Glomerular visceral epithelial cell (primary cell): ENCODE results near the gene NIBAN1.
"Not testable (repeated sequence)": the region's sequence is repeated elsewhere in the genome, so short reads cannot be mapped to it uniquely, and the experiment has no call there.

Experiments used
- DNase-seq: peaks from one replicate; pipeline ENCODE4 v3.0.0-alpha.2; 2016; ENCODE audit errors: extremely low spot score

Gene NIBAN1

DNA sequence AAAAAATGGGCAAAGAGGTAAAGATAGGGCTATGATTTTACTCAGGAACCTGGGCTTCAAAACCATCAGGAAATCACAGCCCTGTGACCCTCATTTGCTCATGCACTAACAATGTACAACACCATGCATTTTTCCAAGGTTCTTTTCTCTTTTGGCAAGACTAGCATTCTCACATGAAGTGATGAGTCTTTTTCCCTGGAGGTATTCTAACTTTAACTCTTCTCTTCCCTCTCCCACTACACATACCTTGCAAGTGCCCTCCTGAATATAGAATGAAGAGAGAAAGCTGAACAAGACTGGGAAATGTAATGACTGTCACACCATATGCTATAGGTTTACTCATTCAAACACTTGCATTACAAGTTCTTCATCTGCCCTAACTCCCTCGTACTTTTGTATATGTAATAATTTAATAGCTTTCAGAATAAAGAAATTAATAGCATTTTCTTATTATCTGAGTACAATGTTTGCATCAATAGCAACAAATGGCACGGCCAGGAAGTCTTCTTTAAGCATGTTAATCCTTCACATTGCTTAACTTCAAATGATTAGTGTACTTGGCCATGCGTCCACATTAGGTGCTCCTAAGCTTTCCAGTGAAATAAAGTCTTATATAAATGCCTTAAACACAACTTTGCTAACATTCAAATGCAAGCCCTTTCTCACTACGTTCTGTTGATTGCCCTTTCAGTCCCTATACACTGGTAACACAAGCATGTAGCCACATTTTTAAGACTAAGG, 1.8 kb downstream of the NIBAN1 start:
- DNase-seq: no peak

DNA sequence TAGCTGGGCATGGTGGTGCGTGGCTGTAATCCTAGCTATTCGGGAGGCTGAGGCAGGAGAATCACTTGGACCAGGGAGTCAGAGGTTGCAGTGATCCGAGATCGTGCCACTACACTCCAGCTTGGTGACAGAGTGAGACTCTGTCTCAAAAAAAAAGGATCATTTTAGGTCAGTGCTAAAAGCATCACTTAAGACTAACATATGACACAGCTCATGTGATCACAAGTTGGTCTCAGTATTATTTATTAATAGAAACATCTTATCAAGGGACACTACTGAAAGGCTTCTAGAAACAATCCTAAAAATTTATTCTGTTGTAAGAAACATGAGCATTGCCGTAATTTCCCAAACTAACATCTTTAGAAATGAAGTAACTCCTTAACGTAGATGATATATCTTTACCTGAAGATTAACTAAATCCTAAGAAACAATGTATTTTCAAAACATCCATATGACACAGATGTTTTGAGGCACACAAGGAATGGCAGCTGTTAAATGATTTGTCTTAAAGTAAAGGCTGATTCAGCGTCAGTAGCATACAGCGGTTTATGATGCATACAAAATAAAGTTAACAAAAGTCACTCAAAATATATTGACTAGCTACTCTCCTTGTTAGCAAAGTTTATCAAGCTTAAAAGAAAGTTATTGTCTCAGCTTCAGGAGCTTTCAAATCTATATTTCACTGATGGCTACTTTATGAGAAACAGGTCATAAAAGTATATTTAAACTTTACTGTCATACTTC, 2.6 kb downstream of the NIBAN1 start:
- no peak for DNase-seq

DNA sequence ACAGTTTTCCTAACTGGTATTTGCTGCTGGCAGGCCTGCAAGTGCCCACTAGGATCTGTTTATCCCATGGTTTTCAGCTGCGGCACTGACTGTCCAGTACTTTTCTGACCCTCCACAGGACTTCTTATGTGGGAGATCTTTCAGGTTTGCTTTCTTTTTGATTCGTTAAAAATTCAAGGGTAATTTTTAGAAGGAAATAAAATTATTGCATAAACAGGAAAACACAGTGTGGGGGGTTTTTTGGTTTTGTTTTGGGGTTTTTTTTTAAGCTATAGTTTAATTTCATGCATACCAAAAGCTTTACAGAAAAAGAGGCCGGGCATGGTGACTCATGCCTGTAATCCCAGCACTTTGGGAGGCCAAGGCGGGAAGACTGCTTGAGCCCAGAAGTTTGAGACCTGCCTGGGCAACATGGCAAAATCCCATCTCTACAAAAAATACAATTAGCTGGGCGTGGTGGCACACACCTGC, 3.6 kb downstream of the NIBAN1 start:
- no peak for DNase-seq

DNA sequence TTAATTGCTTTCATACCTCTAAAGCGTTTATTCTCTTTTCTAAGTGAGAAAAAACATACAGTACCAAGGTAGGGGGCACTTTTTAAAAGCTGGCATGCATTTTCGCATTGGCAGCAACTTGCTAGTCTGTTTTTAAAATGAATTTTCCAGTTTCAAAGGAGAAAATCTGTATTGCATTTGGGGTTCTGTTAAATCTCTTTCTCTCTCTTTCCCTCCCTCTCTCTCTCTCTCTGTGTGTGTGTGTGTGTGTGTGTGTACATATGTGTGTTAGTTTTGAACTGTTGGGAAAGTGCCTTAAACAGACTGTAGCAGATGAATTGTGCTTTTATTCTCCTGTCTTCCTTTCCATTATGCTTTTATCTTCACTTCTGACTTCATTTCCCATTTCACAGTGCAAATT, 7.3 kb downstream of the NIBAN1 start:
- DNase-seq: no peak

DNA sequence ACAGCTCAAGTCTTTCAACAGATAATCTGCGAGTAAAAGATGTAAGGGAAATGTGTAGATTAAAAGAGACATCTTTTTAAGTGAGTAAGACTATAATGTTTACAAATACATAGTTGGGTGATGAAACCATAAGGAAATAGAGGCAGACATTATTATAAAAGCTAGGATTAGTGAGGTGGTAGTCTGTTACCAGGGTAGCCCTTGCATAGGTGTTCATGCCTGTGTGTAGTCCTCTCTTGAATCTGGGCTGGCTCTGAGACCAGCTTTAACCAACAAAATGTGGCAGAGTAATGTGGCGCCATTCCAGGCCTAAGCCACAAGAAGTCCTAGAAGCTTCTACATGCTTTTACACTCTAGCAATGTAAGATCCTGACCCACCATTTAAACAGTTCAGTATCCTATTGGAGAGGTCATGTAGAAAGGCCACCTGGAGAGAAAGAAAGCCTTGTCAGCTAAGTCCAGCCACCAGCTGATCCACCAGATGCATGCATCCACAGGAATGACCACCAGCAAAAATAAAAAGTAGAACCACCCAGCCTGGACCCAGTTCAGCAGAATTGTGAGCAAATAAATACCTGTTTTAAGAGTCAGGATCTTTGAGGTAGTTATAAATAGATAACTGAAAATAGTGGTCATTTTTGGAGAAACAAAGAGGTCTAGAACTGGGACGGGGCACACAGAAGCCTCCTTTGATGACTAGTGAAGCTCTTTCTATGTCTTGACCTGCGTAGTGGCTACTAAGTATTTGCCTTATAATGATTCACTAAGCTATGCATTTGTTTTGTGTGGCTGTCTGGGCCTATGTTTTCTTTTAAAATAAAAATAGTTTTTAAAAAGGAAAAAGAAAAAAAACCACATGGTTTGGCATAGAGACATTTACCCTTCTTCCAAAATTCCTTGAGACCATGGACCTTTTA, 8.1 kb downstream of the NIBAN1 start:
- DNase-seq: no peak

DNA sequence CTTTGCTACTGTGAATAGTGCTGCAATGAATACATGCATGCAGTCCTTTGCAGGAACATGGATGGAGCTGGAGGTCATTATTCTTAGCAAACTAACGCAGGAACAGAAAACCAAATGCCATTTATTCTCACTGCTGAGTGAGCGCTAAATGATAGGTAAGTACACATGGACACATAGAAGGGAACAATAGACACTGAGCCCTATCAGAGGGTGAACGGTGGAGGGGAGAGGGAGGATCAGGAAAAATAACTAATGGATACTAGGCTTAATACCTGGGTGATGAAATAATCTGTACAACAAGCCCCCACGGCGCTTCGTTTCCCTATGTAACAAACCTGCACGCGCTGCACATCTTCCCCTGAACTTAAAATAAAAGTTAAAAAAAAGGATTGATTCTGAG, 8.9 kb downstream of the NIBAN1 start:
- no peak for DNase-seq

DNA sequence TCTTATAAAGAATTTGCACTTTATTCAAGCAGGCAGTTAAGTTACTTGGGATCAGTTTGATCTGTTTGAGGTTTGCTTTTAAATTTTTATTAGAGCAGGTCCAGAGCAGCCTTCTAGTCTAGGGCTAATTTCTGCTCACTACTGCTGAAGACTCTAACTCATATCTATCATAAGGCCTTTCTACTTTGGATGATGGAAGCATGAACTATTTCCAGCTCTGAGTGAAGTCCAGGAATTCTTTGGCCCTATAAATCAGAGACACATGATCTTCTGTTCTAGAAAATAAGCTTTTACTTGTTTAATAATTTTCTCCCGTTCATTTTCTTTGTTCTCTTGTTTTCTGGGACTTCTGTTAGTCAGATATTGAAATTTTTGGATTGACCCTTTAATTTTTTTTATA, 14.7 kb downstream of the NIBAN1 start:
- DNase-seq: no peak

DNA sequence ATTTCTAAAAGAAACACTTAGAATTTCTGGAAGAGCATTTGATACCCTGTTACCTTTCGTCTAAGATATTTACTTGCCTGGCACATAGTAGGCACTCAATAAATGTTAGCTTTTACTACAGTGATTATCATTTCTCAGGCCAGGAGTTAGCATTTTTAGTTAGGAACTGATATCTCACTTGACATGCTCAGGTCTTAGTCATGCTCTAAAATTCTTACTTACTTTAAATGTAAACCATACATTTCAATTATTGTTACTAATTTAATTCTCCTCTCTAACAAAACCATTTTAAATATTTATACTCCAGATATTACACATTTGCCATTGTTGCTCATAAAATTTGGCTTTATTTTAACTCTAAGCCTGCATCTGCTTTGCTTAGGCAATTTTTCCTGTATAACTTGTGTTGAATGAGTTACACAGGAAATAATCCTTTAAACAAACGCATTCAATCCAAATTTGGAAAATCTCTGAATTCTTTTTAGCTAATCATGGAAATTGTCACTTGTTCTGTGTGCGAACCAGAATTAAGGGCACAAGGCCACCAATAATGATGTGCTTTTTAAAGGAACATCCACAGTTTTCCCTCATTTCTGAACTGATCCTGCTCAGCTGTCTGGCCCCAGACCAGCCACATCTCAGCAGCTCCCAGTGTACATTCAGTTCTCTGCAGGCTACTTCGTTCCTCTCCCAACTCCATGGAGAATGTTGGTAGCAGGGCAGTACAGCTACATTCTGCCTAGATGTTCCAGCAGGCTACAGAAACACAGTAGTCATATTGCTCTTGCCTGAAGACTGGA, 15.6 kb downstream of the NIBAN1 start:
- DNase-seq: no peak

DNA sequence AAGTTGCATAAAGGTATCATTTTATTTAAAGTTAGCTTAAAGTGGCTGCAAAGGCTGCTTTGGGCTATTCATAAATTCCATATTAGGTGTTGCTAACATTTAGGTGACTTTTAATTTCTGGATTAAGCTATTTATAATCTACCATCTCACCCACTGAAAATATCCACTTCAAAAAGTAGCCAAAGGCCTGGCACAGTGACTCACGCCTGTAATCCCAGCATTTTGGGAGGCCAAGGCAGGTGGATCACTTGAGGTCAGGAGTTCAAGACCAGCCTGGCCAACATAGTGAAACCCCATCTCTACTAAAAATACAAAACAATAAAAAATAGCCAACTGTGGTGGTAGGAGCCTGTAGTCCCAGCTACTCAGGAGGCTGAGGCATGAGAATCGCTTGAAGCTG, 16.4 kb downstream of the NIBAN1 start:
- not testable (repeated sequence) for DNase-seq

DNA sequence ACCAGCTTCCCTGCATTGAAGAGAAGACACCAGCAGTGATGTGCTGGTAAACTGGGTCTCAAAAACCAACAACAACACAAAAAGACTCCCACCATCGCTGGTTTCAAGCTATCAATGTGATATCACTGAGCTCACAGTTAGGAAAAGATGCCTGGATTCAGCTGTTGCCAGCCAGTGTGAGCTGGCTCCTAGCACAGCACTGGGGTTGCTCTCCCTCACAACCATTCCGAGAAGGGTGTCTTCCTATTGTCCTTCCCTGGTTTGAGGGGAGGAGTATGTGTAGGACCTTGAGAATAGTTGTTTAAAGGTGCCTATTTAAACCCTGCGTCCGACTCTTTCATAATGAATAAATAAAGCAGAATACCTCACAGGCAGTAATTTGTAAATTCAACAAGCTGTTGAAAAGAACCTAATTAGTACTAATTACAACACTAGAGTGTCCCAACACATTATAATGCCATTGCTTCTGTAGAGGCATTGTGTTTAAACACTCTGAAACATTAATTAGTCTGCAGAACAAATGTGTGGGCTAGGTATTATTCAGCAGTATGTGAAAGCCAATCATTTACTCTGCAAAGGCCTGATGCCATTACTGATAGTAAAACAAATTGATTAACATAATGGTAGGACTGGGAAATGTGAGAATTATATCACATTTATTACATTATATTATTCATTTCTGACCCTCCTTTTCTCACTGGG, 17.2 kb downstream of the NIBAN1 start:
- DNase-seq: no peak

DNA sequence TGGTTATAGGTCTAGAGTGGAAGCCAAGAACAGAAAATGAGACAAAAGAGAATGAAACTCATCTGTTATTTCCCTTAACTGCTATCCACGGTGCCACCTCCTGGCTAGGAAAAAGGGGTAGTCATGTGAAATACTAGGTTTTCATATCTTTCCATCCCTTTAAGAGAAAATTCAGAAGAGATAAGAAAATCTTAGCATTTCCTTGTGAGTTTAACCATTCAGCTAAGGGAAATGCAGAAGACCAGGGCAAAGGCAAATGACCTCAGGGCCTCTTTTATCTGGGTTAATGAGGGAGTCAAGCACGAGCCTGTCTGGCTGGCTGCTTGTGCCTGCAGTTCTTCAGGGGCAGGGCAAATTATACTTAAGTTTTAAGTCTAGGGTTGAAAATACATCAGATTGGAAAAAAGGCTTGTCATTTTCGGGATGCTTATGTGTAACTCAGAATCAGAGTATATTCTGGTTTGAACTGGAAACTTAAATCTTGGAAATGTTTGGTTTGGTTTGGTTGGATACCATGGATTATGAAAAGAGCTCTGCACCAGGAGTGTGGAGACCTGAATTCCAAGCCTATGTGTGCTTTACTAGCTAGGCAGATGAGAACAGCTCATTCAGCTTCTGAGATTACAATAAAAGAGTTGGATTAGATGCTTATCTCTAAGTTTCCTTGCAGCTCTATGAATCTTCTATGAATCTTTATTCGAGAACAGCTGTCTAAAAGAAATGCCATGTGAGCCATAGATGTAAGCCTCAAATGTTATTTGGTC, 19.9 kb downstream of the NIBAN1 start:
- peak; percentile 36 for DNase-seq

DNA sequence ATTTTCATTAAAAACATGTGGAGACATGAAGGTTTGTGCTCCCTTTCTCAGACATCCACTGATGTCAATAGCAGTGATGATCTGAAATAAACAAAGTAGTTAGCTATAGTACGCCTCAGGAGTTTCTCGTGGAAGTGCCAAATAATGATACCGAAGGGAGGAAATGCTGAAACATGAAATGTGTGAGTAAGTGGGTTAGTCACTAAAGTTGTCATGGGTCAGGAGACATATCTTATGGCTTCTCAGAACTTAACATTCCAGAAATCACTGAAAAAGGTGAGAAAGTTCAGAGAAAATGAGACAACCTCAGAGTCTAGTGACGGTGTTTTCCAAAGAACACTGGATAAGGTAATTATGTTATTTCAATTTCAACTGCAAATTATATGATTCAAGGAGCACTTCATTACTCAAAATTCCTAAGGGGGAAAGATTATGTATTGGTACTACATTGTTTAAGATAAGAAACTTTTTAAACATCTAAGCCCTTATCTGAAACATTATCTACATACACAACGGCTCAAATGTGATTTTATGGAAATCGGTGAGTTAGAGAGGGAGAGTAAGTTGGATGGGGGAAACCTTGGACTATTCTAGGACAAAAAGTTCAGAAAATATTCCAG, 20.6 kb downstream of the NIBAN1 start:
- DNase-seq: peak; percentile 81

DNA sequence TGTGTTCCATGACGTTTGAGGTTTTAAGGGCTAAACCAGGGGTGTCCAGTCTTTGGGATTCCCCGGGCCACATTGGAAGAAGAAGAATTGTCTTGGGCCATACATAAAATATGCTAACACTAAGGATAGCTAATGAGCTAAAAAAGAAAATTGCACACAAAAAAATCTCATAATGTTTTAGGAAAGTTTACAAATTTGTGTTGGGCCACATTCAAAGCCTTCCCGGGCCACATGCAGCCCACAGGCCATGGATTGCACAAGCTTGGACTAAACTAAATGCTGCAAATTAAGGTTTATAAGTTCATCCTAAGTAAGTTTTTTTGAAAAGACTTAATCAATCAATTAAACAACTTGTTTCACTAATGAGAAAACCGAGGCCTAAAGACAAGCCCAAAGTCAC, 21.9 kb downstream of the NIBAN1 start:
- DNase-seq: no peak

DNA sequence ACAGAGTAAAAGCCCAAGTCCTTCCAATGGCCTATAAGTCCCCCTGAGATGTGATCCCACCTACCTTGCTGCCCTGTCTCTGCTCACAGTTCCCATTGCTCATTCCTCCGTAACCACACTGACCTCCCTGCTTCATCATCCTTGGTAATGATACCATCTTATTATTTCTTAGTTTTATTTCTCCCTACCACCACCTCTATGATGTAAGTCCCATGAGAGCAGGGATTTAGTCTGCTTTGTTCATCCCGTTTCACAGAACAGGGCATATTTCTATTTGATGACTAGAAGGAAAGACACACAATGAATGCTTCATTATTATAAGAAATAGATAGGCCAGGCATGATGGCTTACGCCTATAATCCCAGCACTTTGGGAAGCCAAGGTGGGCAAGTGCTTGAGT, 22.5 kb downstream of the NIBAN1 start:
- no peak for DNase-seq

DNA sequence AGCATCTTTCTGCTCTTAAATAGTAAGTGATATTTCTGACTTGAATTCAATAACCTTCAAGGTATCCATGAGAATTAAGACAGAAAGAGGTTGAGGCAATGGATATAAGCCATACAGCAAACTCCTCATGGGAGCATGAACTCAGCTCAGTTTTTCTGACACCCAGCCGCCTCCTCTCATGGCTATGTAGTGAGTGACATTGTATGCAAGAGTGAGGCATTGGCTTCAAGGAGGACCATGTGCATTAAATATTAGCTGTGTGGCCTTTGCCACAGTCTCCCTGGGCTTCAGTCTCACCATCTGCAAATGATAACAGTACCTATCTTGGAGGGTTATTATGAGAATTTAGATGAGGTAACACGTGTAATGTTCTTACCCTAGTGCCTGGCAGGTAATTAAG, 23.4 kb downstream of the NIBAN1 start:
- DNase-seq: no peak

DNA sequence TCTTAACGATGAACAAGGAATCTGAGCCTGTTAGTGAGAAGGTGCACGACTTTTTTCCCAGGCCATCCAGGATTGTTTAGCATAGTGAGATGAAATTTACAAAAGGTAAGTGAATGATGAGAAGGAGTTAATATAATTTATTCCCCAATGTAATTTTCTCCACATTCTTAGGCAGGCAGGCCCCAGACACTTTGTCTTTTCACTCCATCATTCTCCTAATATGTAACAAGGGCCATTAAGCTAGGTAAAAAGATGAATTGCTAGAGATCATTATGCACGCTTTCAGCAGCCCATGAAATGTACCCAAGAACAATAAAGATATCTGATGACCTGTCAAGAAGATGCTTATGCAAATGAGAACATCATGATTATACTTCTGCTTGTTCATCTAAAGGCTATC, 24.1 kb downstream of the NIBAN1 start:
- DNase-seq: no peak

DNA sequence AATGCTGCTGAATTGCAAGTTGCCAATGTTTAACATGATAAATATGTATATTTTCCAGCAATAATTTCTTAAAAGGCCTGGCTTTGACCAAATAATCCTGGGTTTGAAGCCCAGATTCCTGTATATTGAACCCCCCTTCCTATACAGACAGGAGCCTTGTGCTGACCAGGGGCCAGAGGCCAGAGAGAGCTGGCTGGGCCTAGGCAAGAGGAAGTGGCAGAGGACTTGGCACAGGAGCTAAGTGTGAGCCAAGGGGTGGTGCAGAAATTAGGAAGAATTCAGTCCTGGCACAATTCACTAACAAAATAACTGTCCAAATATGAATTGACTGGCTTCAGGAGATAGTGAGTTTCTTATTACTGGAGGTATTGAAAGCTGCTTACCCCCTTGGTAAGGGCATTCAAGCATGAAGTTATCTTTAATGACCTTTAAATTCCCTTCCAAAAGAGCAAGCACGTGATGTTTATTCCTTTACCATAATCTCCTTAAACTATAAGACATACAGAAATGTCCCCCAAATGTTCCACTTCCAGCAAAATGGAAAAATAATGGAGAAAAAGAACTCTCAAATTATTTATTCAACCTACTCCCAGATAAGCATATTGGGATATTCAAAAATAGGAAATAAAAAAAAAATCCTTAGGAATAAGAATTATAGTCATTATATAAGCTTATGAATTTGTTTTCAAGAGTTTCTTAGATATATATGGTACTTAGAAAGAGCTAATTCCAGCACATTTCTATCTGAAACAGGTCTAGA, 26.6 kb downstream of the NIBAN1 start:
- DNase-seq: no peak

DNA sequence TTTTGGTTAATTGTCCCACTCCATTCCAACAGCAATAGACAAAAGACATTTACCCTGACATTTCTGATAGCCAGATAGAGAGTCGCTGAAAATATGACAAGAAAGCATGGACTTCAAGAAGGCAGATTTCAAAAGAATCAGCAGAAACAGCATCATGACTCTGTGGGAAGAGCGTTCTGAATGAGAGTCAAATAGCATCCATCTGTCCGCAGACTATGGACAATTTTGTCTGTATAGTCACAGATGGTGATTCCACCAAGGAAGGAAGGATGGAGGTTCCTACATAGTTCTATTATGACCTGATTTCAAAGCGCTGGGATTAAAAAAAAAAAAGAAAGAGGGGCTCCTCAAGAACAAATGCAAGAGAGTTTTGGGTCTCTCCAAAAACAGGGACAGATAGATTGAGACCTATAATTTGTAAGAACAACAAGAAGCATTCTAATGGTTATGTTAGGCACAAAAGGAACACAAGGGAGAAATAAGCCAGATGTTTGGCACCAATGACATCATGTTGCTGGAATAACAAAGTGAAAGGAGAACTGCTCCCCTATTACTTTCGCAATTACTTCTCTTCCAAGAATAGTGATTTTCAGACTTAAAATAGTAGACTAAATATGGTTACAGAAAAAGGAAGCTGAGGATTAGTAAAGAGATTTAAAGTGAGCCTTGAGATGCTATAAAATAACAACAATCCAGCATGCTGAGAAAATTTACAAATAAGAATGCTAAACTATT, 28.5 kb downstream of the NIBAN1 start:
- DNase-seq: no peak
